Parathyroid adenoma (tissue), 2 donors: Measurements from ENCODE around the gene POU2AF3.

Experiments
- H2AFZ ChIP-seq: fragments of 300-600 bp; sonication (generic); one replicate; pipeline ENCODE4 v1.7.0; 2017; ENCODE audit warnings: antibody characterized with exemption, mild to moderate bottlenecking
- H3K27ac ChIP-seq: fragments of 300-600 bp; sonication (generic); one replicate; pipeline ENCODE4 v1.7.0; 2017
- H3K27me3 ChIP-seq: fragments of 300-600 bp; sonication (generic); one replicate; pipeline ENCODE4 v1.7.0; 2017; ENCODE audit warnings: low read length; ENCODE audit not compliant: control insufficient read depth, insufficient read depth
- H3K36me3 ChIP-seq: fragments of 300-600 bp; sonication (generic); one replicate; pipeline ENCODE4 v1.7.0; 2017; ENCODE audit warnings: low read length; ENCODE audit not compliant: control insufficient read depth, insufficient read depth
- H3K4me1 ChIP-seq: fragments of 300-600 bp; sonication (generic); one replicate; pipeline ENCODE4 v1.7.0; 2017; ENCODE audit warnings: control low read depth
- H3K4me2 ChIP-seq: fragments of 300-600 bp; sonication (generic); one replicate; pipeline ENCODE4 v1.7.0; 2017; ENCODE audit warnings: low read length
- H3K4me3 ChIP-seq: fragments of 300-600 bp; sonication (generic); one replicate; pipeline ENCODE4 v1.7.0; 2017; ENCODE audit warnings: low read depth, low read length
- H3K79me2 ChIP-seq: fragments of 300-600 bp; sonication (generic); one replicate; pipeline ENCODE4 v1.7.0; 2017; ENCODE audit warnings: control low read depth
- H3K9ac ChIP-seq: fragments of 300-600 bp; sonication (generic); one replicate; pipeline ENCODE4 v1.7.0; 2017; ENCODE audit warnings: mild to moderate bottlenecking
- H3K9me3 ChIP-seq: fragments of 300-600 bp; sonication (generic); one replicate; pipeline ENCODE4 v1.7.0; 2017; ENCODE audit warnings: low read length; ENCODE audit not compliant: control insufficient read depth
- TF ChIP-seq, protein P1 (sequence below): fragments of 300-600 bp; sonication (generic); IDR thresholded peaks from one replicate; pipeline ENCODE4 v1.7.0; 2017; ENCODE audit warnings: antibody characterized with exemption, mild to moderate bottlenecking
- donor health status: primary hyperparathyroidism.

POU2AF3 gene

GRCh38 chr11:111329306-111330204, 31.2 kb downstream of the POU2AF3 start:
- H3K9me3 ChIP-seq = no peaks in the 10 kb centered on the region
- H2AFZ ChIP-seq = no peak overlapping the region
- no peak overlapping the region for H3K4me2 ChIP-seq
- peaks cover 20% of the 10 kb centered on the region for H3K4me1 ChIP-seq
- TF ChIP-seq, protein P1, sequence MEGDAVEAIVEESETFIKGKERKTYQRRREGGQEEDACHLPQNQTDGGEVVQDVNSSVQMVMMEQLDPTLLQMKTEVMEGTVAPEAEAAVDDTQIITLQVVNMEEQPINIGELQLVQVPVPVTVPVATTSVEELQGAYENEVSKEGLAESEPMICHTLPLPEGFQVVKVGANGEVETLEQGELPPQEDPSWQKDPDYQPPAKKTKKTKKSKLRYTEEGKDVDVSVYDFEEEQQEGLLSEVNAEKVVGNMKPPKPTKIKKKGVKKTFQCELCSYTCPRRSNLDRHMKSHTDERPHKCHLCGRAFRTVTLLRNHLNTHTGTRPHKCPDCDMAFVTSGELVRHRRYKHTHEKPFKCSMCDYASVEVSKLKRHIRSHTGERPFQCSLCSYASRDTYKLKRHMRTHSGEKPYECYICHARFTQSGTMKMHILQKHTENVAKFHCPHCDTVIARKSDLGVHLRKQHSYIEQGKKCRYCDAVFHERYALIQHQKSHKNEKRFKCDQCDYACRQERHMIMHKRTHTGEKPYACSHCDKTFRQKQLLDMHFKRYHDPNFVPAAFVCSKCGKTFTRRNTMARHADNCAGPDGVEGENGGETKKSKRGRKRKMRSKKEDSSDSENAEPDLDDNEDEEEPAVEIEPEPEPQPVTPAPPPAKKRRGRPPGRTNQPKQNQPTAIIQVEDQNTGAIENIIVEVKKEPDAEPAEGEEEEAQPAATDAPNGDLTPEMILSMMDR = no peak
- H3K27me3 ChIP-seq = no peaks in the 10 kb centered on the region
- no peaks in the 10 kb centered on the region for H3K79me2 ChIP-seq
- H3K27ac ChIP-seq = no peak overlapping the region
- no peaks in the 10 kb centered on the region for H3K36me3 ChIP-seq
- H3K4me3 ChIP-seq = no peak overlapping the region
- H3K9ac ChIP-seq = no peak overlapping the region

GRCh38 chr11:111330234-111330893, 32.0 kb downstream of the POU2AF3 start:
- Histone ChIP-seq H3K4me1 (peaks cover 20% of the 10 kb centered on the region), H3K4me2 (no peak overlapping the region), H3K27me3 (no peaks in the 10 kb centered on the region), H3K9ac (no peak overlapping the region), H3K9me3 (no peaks in the 10 kb centered on the region), H3K79me2 (no peaks in the 10 kb centered on the region), H3K36me3 (no peaks in the 10 kb centered on the region), H2AFZ (no peak overlapping the region), H3K4me3 (no peak overlapping the region), H3K27ac (no peak overlapping the region)
- TF ChIP-seq, protein P1 = no peak

- Histone ChIP-seq H3K9ac (no peak overlapping the region), H3K4me3 (no peak overlapping the region), H3K4me2 (no peak overlapping the region), H3K4me1 (peaks cover 16% of the 10 kb centered on the region), H3K36me3 (no peaks in the 10 kb centered on the region), H3K27me3 (no peaks in the 10 kb centered on the region), H3K9me3 (no peaks in the 10 kb centered on the region), H3K79me2 (no peaks in the 10 kb centered on the region), H2AFZ (no peak overlapping the region), H3K27ac (no peak overlapping the region)
- TF ChIP-seq, protein P1 = no peak
Measured at GRCh38 chr11:111331711-111332479, 33.5 kb downstream of the POU2AF3 start.

GRCh38 chr11:111334532-111335502, 36.5 kb downstream of the POU2AF3 start:
- H3K4me2 ChIP-seq = no peak overlapping the region
- TF ChIP-seq, protein P1 = no peak
- no peak overlapping the region for H2AFZ ChIP-seq
- H3K9ac ChIP-seq = no peak overlapping the region
- H3K27ac ChIP-seq = no peak overlapping the region
- H3K36me3 ChIP-seq = no peaks in the 10 kb centered on the region
- H3K4me1 ChIP-seq = peaks cover 5% of the 10 kb centered on the region
- H3K4me3 ChIP-seq = no peak overlapping the region
- no peaks in the 10 kb centered on the region for H3K27me3 ChIP-seq
- H3K9me3 ChIP-seq = peaks cover 2% of the 10 kb centered on the region
- no peaks in the 10 kb centered on the region for H3K79me2 ChIP-seq
